ENCODE results near the gene ZNF830. TPM values are rescaled to one million over a fixed set of nuclear protein-coding genes. Genes with fewer than 3 reads are reported as not detected.

The ZNF830 gene
- total RNA-seq, 1 donor from 2014 or later, result 21.3 TPM

GRCh38 chr17:34974794-34975785 lies 13.8 kb downstream of the ZNF830 start:
- DNase-seq (ENCODE audit: low spot score, unreplicated experiment), result no peak
- Mint-ChIP-seq H3K36me3 (ENCODE audit: insufficient read depth) (no peaks in the 10 kb centered on the region), H3K4me1 (ENCODE audit: low read depth) (peaks cover 7% of the 10 kb centered on the region), H3K27ac (no peak overlapping the region), H3K9me3 (ENCODE audit: low read depth) (no peaks in the 10 kb centered on the region), H3K4me3 (ENCODE audit: low read depth) (no peak overlapping the region), H3K27me3 (no peaks in the 10 kb centered on the region)
- TF ChIP-seq CTCF (IDR thresholded peaks at IDR 0.05; ENCODE audit: unreplicated experiment), result no peak

DNA sequence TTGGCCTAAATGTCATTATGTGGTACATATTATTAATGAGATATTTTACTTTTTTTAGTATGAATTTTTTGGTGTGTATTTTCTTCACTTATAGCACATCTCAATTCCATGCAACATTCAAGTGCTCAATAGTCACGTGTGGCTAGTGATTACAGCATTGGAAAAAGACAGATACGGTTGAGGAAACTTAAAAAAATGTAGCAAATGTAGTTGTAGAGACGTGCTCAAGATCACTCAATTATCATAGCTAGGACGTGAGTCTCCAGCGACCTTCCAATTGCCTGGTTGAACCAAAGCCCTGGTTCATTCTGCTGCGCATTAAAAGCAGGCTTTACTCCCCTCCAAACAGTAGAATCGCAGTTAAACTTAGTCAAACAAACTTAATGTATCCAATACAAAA lies 17.8 kb downstream of the ZNF830 start:
- DNase-seq (ENCODE audit: low spot score, unreplicated experiment), result no peak
- H3K27me3 Mint-ChIP-seq, result no peaks in the 10 kb centered on the region
- H3K27ac Mint-ChIP-seq, result no peak overlapping the region
- peaks cover 24% of the 10 kb centered on the region for H3K4me1 Mint-ChIP-seq (ENCODE audit: low read depth)
- no peaks in the 10 kb centered on the region for H3K9me3 Mint-ChIP-seq (ENCODE audit: low read depth)
- H3K36me3 Mint-ChIP-seq (ENCODE audit: insufficient read depth), result peaks cover 9% of the 10 kb centered on the region
- TF ChIP-seq CTCF (IDR thresholded peaks at IDR 0.05; ENCODE audit: unreplicated experiment), result no peak
- peak overlapping the region; percentile 11 for H3K4me3 Mint-ChIP-seq (ENCODE audit: low read depth)

- DNase-seq (ENCODE audit: low spot score, unreplicated experiment), result no peak
- Mint-ChIP-seq H3K4me1 (ENCODE audit: low read depth) (peaks cover 24% of the 10 kb centered on the region), H3K27ac (peak overlapping the region; percentile 98), H3K9me3 (ENCODE audit: low read depth) (no peaks in the 10 kb centered on the region), H3K27me3 (no peaks in the 10 kb centered on the region), H3K4me3 (ENCODE audit: low read depth) (peak overlapping the region; percentile 91), H3K36me3 (ENCODE audit: insufficient read depth) (peaks cover 9% of the 10 kb centered on the region)
- no peak for TF ChIP-seq CTCF (IDR thresholded peaks at IDR 0.05; ENCODE audit: unreplicated experiment)
Measured at GRCh38 chr17:34979650-34980352, 18.5 kb downstream of the ZNF830 start.

DNA sequence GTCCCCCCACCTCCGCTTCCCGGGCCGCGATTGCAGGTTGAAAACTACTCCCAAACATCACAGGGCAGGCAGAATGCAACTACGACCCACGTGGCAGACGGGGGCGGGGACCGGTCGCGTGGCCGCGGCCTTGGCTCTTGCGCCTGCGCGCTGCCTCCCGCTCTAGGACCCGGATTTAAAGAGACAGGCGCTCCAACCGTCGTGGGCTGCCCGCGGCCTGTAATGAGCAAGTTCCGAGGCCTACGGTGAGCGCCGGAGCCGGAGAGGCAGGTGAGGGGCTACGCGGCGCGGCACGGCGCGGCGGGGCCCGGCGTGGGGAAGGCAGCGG lies 19.0 kb downstream of the ZNF830 start, which contains the start of gene LIG3:
TSS of gene LIG3 (plus strand) at position 160 of the 328 bp plus-strand sequence. CDS start 2,494 bp downstream, outside the sequence.
- peaks cover 9% of the 10 kb centered on the region for H3K36me3 Mint-ChIP-seq (ENCODE audit: insufficient read depth)

More for the DNA sequence above, 19.0 kb downstream of the ZNF830 start, which contains the start of gene LIG3:
- no peak for TF ChIP-seq CTCF (IDR thresholded peaks at IDR 0.05; ENCODE audit: unreplicated experiment)
- Mint-ChIP-seq H3K4me3 (ENCODE audit: low read depth) (peak within 1 kb of the TSS; percentile 91), H3K4me1 (ENCODE audit: low read depth) (peaks cover 24% of the 10 kb centered on the region), H3K9me3 (ENCODE audit: low read depth) (no peaks in the 10 kb centered on the region), H3K27me3 (no peaks in the 10 kb centered on the region), H3K27ac (peak within 1 kb of the TSS; percentile 98)
- DNase-seq (ENCODE audit: low spot score, unreplicated experiment), result peak; percentile 89
